DND-41 (cell line): ENCODE measurements around the gene SUMF1.

ENCODE experiments used
- ATAC-seq: fragments of 200-7000 bp; cut with Tn5 transposase; 3 replicates; pipeline ENCODE4 v1.9.1; 2021; ENCODE audit warnings: low read depth; ENCODE audit not compliant: insufficient read depth
- DNase-seq: peaks from one replicate; pipeline ENCODE4 v3.0.0-alpha.2; 2020
- H2AFZ ChIP-seq: 2 replicates; pipeline ENCODE4 v1.6.0; 2012; ENCODE audit warnings: low read depth, low read length
- H3K27ac ChIP-seq: 2 replicates; pipeline ENCODE4 v1.5.1; 2012; ENCODE audit warnings: low read length, inconsistent platforms
- H3K27me3 ChIP-seq: fragments of 200-600 bp; sonication (generic); 2 replicates; pipeline ENCODE4 v1.6.0; 2012; ENCODE audit warnings: low read length, mild to moderate bottlenecking, inconsistent platforms; ENCODE audit not compliant: insufficient read depth, poor library complexity
- H3K36me3 ChIP-seq: 2 replicates; pipeline ENCODE4 v1.5.1; 2012; ENCODE audit warnings: low read length, inconsistent platforms; ENCODE audit not compliant: insufficient read depth
- H3K4me1 ChIP-seq: 2 replicates; pipeline ENCODE4 v1.5.1; 2012; ENCODE audit warnings: mild to moderate bottlenecking, low read length; ENCODE audit not compliant: insufficient read depth
- H3K4me2 ChIP-seq: 2 replicates; pipeline ENCODE4 v1.6.0; 2012; ENCODE audit warnings: mild to moderate bottlenecking, moderate library complexity, low read length, inconsistent platforms; ENCODE audit not compliant: insufficient read depth
- H3K4me3 ChIP-seq, 2 experiments: fragments of 200-600 bp in 1 of 2; shearing (Covaris generic) in 1 of 2; 2 replicates each; pipeline ENCODE4 v1.5.1; 2012 to 2016; ENCODE audit warnings: inconsistent platforms in 2 of 2, low read length in 2 of 2, mild to moderate bottlenecking in 2 of 2, low read depth in 1 of 2, moderate library complexity in 1 of 2
- H3K79me2 ChIP-seq: 2 replicates; pipeline ENCODE4 v1.6.0; 2012; ENCODE audit warnings: low read length, inconsistent platforms; ENCODE audit not compliant: insufficient read depth
- H3K9ac ChIP-seq: 2 replicates; pipeline ENCODE4 v1.6.0; 2012; ENCODE audit warnings: low read depth, mild to moderate bottlenecking, inconsistent platforms, low read length, moderate library complexity
- H3K9me3 ChIP-seq: 2 replicates; pipeline ENCODE4 v1.5.1; 2012; ENCODE audit warnings: low read length, moderate library complexity, mild to moderate bottlenecking, inconsistent platforms; ENCODE audit not compliant: insufficient read depth, severe bottlenecking
- H4K20me1 ChIP-seq: 2 replicates; pipeline ENCODE4 v1.6.0; 2012; ENCODE audit warnings: low read length; ENCODE audit not compliant: insufficient read depth
- CTCF ChIP-seq: IDR thresholded peaks from 2 replicates; pipeline ENCODE4 v1.5.1; 2012; ENCODE audit warnings: borderline replicate concordance, low read length, moderate library complexity, mild to moderate bottlenecking; ENCODE audit not compliant: poor library complexity, severe bottlenecking; ENCODE audit errors: extremely low read depth
- EZH2 ChIP-seq: IDR thresholded peaks from 3 replicates; pipeline ENCODE4 v1.6.1; 2012; ENCODE audit warnings: borderline replicate concordance, low read depth, mild to moderate bottlenecking, moderate library complexity, low read length, inconsistent platforms; ENCODE audit not compliant: severe bottlenecking

The SUMF1 gene

DNA sequence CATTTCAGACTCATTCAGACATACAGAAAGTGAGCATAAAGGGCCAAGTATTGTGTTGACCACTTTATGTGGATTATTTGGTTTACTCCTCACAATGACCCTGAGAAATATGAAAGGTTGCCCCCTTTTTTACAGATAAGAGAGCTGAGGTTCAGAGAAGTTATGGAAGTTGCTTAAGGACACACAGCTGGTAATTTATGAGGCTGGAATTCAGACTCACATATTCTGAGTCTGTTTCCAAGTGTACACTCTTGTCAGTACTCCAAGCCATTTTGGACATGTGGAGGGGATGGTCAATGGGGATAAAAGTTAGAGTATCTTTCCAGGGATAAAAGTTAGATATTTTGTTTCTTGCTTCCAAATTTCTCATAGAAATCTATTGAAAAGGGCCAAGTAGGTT lies 42.0 kb upstream of the SUMF1 start:
- Histone ChIP-seq H3K27ac (no peak overlapping the region), H4K20me1 (no peaks in the 10 kb centered on the region), H3K4me1 (peaks cover 20% of the 10 kb centered on the region), H3K79me2 (no peaks in the 10 kb centered on the region), H3K36me3 (no peaks in the 10 kb centered on the region), H3K4me3 (no peak overlapping the region), H3K4me2 (no peak overlapping the region), H2AFZ (no peak overlapping the region), H3K27me3 (no peaks in the 10 kb centered on the region), H3K9me3 (no peaks in the 10 kb centered on the region), H3K9ac (no peak overlapping the region)
- TF ChIP-seq CTCF = no peak
- no peak for TF ChIP-seq EZH2
- DNase-seq (no peak), ATAC-seq (no peak)

DNA sequence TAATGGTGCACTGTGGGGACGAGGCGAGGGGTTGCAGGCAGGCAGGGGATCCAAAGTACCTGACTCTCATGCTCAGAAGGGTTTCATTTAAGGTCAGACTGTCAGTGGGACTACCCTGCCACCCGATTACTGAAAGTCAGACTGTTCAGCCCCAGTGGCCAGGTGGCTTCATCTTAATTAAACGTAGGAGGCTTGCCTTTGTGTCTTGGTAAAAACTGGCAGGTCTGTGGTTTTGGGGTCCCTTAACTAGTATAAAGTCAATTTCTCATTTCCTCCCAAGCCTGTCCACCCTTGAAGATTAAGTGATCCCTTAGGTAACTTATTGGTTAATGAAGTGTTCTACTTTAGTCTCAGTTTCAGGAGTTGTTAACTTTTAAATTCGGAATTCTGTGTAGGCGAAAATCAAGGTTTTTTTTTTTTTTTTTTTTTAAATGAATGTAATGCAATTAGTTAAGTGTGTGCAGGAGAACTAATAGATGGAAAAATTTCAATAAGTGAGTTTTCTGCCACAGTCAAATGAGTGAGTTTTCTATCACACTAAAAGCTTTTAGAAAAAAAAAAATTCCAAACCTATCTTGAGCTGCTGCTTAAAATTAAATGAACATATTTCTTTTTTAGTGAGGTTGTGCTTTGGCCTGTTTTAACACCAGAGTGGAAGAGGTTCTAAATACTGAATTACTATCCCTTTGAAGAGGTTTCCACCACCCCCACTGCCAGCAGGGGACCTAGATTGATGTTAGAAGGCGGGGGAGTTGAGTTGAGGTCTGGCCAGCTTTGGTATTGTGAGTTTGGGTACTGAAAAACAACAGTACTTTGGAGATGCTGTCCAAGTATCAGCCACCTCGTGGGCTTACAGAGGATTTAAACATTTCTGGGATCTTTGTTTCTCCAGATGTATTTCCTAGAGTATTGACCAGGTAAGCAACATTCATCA lies 41.2 kb upstream of the SUMF1 start:
- no peaks in the 10 kb centered on the region for H3K9me3 ChIP-seq
- no peak for TF ChIP-seq EZH2
- TF ChIP-seq CTCF = no peak
- peak; percentile 40 for DNase-seq
- peaks cover 25% of the 10 kb centered on the region for H3K4me1 ChIP-seq
- H2AFZ ChIP-seq = no peak overlapping the region
- H4K20me1 ChIP-seq = no peaks in the 10 kb centered on the region
- no peak overlapping the region for H3K9ac ChIP-seq
- no peak overlapping the region for H3K27ac ChIP-seq
- no peak overlapping the region for H3K4me3 ChIP-seq
- no peak overlapping the region for H3K4me2 ChIP-seq
- H3K79me2 ChIP-seq = no peaks in the 10 kb centered on the region
- 0 out of 3 replicates have a peak, but pooled peaks have one; percentile 25 for ATAC-seq
- no peaks in the 10 kb centered on the region for H3K27me3 ChIP-seq
- H3K36me3 ChIP-seq = no peaks in the 10 kb centered on the region

DNA sequence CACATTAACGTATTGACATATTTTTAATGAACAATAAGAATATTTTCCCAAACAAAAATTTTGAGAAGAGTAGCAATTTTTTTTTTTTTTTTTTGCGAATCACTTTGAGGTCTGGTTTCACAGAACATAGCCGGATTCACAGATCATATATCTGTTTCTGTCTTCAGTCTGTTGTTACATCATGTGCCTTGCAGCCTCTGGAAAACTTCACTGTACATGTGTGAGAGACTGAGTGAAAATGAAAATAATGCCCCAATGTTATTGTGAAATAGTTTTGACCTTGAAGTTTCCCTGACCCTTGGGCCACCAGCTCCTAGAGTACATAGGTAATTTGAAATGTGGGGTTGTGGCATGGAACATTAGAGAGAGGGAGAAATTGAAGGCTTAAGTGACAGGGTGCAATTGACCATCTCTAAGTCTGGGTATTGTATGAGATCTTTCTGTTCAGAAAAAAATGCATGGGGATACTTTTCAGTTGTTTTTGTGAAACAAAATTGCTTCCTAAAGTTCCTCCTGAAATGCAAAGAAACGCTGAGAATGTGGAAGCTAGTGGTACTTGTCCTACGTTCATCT lies 40.0 kb upstream of the SUMF1 start:
- Histone ChIP-seq H3K9me3 (no peaks in the 10 kb centered on the region), H2AFZ (no peak overlapping the region), H3K4me3 (no peak overlapping the region), H3K36me3 (no peaks in the 10 kb centered on the region), H3K79me2 (no peaks in the 10 kb centered on the region), H3K27me3 (no peaks in the 10 kb centered on the region), H3K27ac (no peak overlapping the region), H3K9ac (no peak overlapping the region), H4K20me1 (no peaks in the 10 kb centered on the region), H3K4me1 (peaks cover 16% of the 10 kb centered on the region), H3K4me2 (no peak overlapping the region)
- TF ChIP-seq EZH2 (no peak), CTCF (no peak)
- ATAC-seq = no peak
- no peak for DNase-seq
